ENCODE data around the gene ETFRF1.

DNA sequence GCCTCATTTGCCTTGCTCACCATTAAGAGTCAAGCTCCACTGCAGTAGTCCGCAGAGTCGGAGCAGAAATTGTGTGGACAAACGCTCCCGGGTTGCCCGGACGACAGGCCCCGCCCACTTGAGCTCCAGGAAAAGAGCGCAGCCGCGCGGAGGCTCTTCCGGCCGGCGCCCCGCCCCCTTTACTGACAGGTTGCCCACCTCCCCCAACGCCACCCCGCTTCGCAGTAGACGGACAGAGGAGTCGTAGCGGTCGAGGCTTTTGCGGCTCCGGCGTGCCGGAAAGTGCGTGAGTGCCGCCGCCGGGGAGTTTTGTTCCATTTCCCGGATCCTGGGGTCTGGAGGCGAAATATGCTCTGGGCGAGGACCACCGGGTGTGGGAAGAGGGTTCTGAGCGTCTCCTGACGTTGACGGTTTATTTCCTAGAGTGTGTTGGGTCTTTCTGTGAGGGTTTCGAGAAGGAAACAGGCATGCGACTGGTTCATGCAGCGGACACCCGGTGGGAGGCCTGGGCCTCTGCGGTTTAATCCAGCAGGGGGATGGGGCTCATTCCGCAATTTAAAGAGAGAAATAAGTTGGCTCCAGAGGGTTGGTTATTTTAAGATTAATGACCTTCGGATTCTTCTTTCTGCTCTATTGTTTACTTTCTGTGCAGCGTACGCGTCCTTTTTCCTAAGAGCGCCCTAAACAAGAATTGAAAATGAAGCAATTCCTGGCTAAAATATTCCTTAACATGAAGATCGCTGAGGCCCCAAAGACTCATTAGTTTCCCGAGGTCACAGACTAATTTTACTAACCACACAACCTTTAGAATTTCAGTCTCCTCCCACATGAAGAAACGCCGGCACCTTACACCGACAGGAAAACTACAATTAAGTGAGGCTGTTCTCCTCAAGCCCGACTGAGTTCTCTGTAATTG, at the start of gene ETFRF1, which contains the start of gene DNAI7:
- TF ChIP-seq, protein P1, sequence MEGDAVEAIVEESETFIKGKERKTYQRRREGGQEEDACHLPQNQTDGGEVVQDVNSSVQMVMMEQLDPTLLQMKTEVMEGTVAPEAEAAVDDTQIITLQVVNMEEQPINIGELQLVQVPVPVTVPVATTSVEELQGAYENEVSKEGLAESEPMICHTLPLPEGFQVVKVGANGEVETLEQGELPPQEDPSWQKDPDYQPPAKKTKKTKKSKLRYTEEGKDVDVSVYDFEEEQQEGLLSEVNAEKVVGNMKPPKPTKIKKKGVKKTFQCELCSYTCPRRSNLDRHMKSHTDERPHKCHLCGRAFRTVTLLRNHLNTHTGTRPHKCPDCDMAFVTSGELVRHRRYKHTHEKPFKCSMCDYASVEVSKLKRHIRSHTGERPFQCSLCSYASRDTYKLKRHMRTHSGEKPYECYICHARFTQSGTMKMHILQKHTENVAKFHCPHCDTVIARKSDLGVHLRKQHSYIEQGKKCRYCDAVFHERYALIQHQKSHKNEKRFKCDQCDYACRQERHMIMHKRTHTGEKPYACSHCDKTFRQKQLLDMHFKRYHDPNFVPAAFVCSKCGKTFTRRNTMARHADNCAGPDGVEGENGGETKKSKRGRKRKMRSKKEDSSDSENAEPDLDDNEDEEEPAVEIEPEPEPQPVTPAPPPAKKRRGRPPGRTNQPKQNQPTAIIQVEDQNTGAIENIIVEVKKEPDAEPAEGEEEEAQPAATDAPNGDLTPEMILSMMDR (IDR thresholded peaks at IDR 0.05; ENCODE audit: poor library complexity) = peak; percentile 7
- TF ChIP-seq EZH2 (IDR thresholded peaks at IDR 0.05; ENCODE audit: borderline replicate concordance) = no peak

Data from hepatocyte (in vitro differentiated cells).